HCT116 (cell line): ENCODE results near the gene RNF182.

Source experiments
- CEBPB ChIP-seq: IDR thresholded peaks from 2 replicates; pipeline ENCODE4 v1.6.1; 2012; ENCODE audit warnings: low read depth
- CTCF ChIP-seq, 3 experiments: fragments of 200-600 bp in 1 of 3; sonication (generic) in 1 of 3; IDR thresholded peaks in 2 of 3; conservative IDR thresholded peaks in 1 of 3; 2 replicates each; pipeline ENCODE4 v1.5.1; 2012 to 2017; ENCODE audit warnings: low read depth in 2 of 3, low read length in 2 of 3, antibody characterized with exemption in 1 of 3, borderline replicate concordance in 1 of 3, control low read depth in 1 of 3, mild to moderate bottlenecking in 1 of 3, mixed read lengths in 1 of 3, mixed run types in 1 of 3, moderate library complexity in 1 of 3; ENCODE audit not compliant: insufficient read depth in 1 of 3
- EGR1 ChIP-seq: IDR thresholded peaks from 2 replicates; pipeline ENCODE4 v1.6.1; 2012; ENCODE audit warnings: low read depth
- ELF1 ChIP-seq: IDR thresholded peaks from 2 replicates; pipeline ENCODE4 v1.6.1; 2012; ENCODE audit warnings: low read depth, borderline replicate concordance
- EZH2 ChIP-seq: fragments of 200-600 bp; sonication (generic); IDR thresholded peaks from 2 replicates; pipeline ENCODE4 v1.6.1; 2017; ENCODE audit warnings: antibody characterized with exemption, mixed run types
- POLR2AphosphoS5 ChIP-seq: IDR thresholded peaks from 2 replicates; pipeline ENCODE4 v1.6.1; 2011; ENCODE audit warnings: mild to moderate bottlenecking, low read depth, low read length, moderate library complexity
- RAD21 ChIP-seq: IDR thresholded peaks from 2 replicates; pipeline ENCODE4 v1.6.1; 2012; ENCODE audit warnings: low read depth, mild to moderate bottlenecking
- REST ChIP-seq: IDR thresholded peaks from 2 replicates; pipeline ENCODE4 v1.6.1; 2012; ENCODE audit warnings: low read depth
- SP1 ChIP-seq: IDR thresholded peaks from 2 replicates; pipeline ENCODE4 v1.6.1; 2012; ENCODE audit warnings: low read depth
- TCF7L2 ChIP-seq: IDR thresholded peaks from 2 replicates; pipeline ENCODE4 v1.7.0; 2011; ENCODE audit warnings: borderline replicate concordance, inconsistent platforms; ENCODE audit not compliant: insufficient read depth, insufficient read length; ENCODE audit errors: extremely low read depth
- YY1 ChIP-seq: IDR thresholded peaks from 2 replicates; pipeline ENCODE4 v1.6.1; 2011; ENCODE audit warnings: low read length, low read depth, moderate library complexity, mild to moderate bottlenecking; ENCODE audit not compliant: insufficient replicate concordance; ENCODE audit errors: extremely low read depth
- TF ChIP-seq, protein P1 (sequence below): IDR thresholded peaks from 2 replicates; pipeline ENCODE4 v1.6.1; 2012

- TF ChIP-seq CTCF (IDR thresholded peaks at IDR 0.05 in 2 of 3, conservative IDR thresholded peaks at IDR 0.05 in 1 of 3; ENCODE audit: borderline replicate concordance in 1 of 3, insufficient read depth in 1 of 3, low read depth in 2 of 3, low read length in 2 of 3), result no peak
- no peak for TF ChIP-seq ELF1
- no peak for TF ChIP-seq POLR2AphosphoS5
- TF ChIP-seq REST, result no peak
- TF ChIP-seq YY1, result no peak
- TF ChIP-seq, protein P1, sequence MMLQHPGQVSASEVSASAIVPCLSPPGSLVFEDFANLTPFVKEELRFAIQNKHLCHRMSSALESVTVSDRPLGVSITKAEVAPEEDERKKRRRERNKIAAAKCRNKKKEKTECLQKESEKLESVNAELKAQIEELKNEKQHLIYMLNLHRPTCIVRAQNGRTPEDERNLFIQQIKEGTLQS, result no peak
- no peak for TF ChIP-seq CEBPB
- no peak for TF ChIP-seq RAD21
- TF ChIP-seq EZH2, result no peak
- TF ChIP-seq EGR1, result no peak
- no peak for TF ChIP-seq SP1
- no peak for TF ChIP-seq TCF7L2
Measured at GRCh38 chr6:13934721-13935120, 10.0 kb downstream of the RNF182 start.
